WTC11 (cell line): Measurements from ENCODE around the gene METTL15. TPM values are rescaled to one million over a fixed set of nuclear protein-coding genes. Genes with fewer than 3 reads are reported as not detected.

ENCODE experiments used
- ATAC-seq: fragments of 200-7000 bp; cut with Tn5 transposase; 2 replicates; pipeline ENCODE4 v1.10.0; 2021; ENCODE audit warnings: mild to moderate bottlenecking, moderate library complexity
- CTCF ChIA-PET: fragments of 300-600 bp; sonication (Branson Sonifier 250); formaldehyde crosslinking; loops from one replicate; lab custom pipeline; 2021; ENCODE audit warnings: antibody characterized with exemption; lab: Charles Lee
- POLR2A ChIA-PET: fragments of 350-600 bp; sonication (Branson Sonifier 250); formaldehyde crosslinking; loops from one replicate; lab custom pipeline; 2021; ENCODE audit warnings: antibody characterized with exemption; lab: Charles Lee
- DNase-seq: peaks from one replicate; pipeline ENCODE4 v3.0.0; 2021; ENCODE audit warnings: low spot score
- H3K27ac Mint-ChIP-seq: 2 replicates; pipeline ENCODE4 v1.8.0; 2021; ENCODE audit warnings: mixed read lengths
- H3K27me3 Mint-ChIP-seq: 2 replicates; pipeline ENCODE4 v1.8.0; 2021; ENCODE audit warnings: low read depth, mild to moderate bottlenecking, moderate library complexity, mixed read lengths
- H3K36me3 Mint-ChIP-seq: 2 replicates; pipeline ENCODE4 v1.8.0; 2021; ENCODE audit warnings: mixed read lengths
- H3K4me1 Mint-ChIP-seq: 2 replicates; pipeline ENCODE4 v1.8.0; 2022; ENCODE audit warnings: mixed read lengths
- H3K4me3 Mint-ChIP-seq: 2 replicates; pipeline ENCODE4 v1.8.0; 2021; ENCODE audit warnings: mild to moderate bottlenecking, moderate library complexity, mixed read lengths
- H3K9me3 Mint-ChIP-seq: 2 replicates; pipeline ENCODE4 v1.8.0; 2021; ENCODE audit warnings: mixed read lengths
- ATF1 ChIP-seq: sonication (generic); formaldehyde crosslinking; IDR thresholded peaks from 2 replicates; pipeline ENCODE4 v1.8.1; 2023; ENCODE audit warnings: mild to moderate bottlenecking, moderate library complexity, missing genetic modification reagents
- CBFB ChIP-seq: sonication (generic); formaldehyde crosslinking; IDR thresholded peaks from 2 replicates; pipeline ENCODE4 v1.8.1; 2022; ENCODE audit warnings: mild to moderate bottlenecking, low read depth, missing genetic modification reagents
- CDX4 ChIP-seq: fragments of 250-450 bp; sonication (Bioruptor Pico); IDR thresholded peaks from 2 replicates; pipeline ENCODE4 v1.9.0; 2021; ENCODE audit warnings: moderate library complexity, mild to moderate bottlenecking, inconsistent platforms, borderline replicate concordance
- CTCF ChIP-seq: fragments of 200-600 bp; IDR thresholded peaks from 2 replicates; pipeline ENCODE4 v1.8.0; 2022; ENCODE audit warnings: antibody characterized with exemption
- ELF4 ChIP-seq: sonication (generic); formaldehyde crosslinking; IDR thresholded peaks from 2 replicates; pipeline ENCODE4 v1.8.1; 2022; ENCODE audit warnings: low read depth, mild to moderate bottlenecking, moderate library complexity, missing genetic modification reagents
- FOXJ3 ChIP-seq: sonication (generic); formaldehyde crosslinking; IDR thresholded peaks from 2 replicates; pipeline ENCODE4 v1.9.0; 2021; ENCODE audit warnings: missing genetic modification reagents, mild to moderate bottlenecking, borderline replicate concordance
- FOXP4 ChIP-seq: sonication (generic); formaldehyde crosslinking; IDR thresholded peaks from 2 replicates; pipeline ENCODE4 v1.8.0; 2022; ENCODE audit warnings: mild to moderate bottlenecking, missing genetic modification reagents
- HMGXB4 ChIP-seq: sonication (generic); formaldehyde crosslinking; IDR thresholded peaks from 2 replicates; pipeline ENCODE4 v1.8.1; 2023; ENCODE audit warnings: mild to moderate bottlenecking, moderate library complexity, missing genetic modification reagents
- KAT7 ChIP-seq: sonication (generic); formaldehyde crosslinking; IDR thresholded peaks from 2 replicates; pipeline ENCODE4 v1.8.1; 2023; ENCODE audit warnings: missing genetic modification reagents, mild to moderate bottlenecking, borderline replicate concordance
- MLX ChIP-seq: sonication (generic); formaldehyde crosslinking; IDR thresholded peaks from 2 replicates; pipeline ENCODE4 v1.8.1; 2023; ENCODE audit warnings: mild to moderate bottlenecking, missing genetic modification reagents, moderate library complexity
- NR1H2 ChIP-seq: sonication (generic); formaldehyde crosslinking; IDR thresholded peaks from 2 replicates; pipeline ENCODE4 v1.9.0; 2021; ENCODE audit warnings: mild to moderate bottlenecking, moderate library complexity, missing genetic modification reagents
- NR2C2 ChIP-seq: sonication (generic); formaldehyde crosslinking; IDR thresholded peaks from 2 replicates; pipeline ENCODE4 v1.8.0; 2022; ENCODE audit warnings: mild to moderate bottlenecking, missing genetic modification reagents
- PRDM15 ChIP-seq: sonication (generic); formaldehyde crosslinking; IDR thresholded peaks from 2 replicates; pipeline ENCODE4 v1.8.0; 2022; ENCODE audit warnings: missing genetic modification reagents
- PREB ChIP-seq: sonication (generic); formaldehyde crosslinking; IDR thresholded peaks from 2 replicates; pipeline ENCODE4 v1.8.1; 2022; ENCODE audit warnings: mild to moderate bottlenecking, missing genetic modification reagents, moderate library complexity, borderline replicate concordance
- PRRX2 ChIP-seq: fragments of 250-450 bp; sonication (Bioruptor Pico); IDR thresholded peaks from 2 replicates; pipeline ENCODE4 v1.8.0; 2021; ENCODE audit warnings: mild to moderate bottlenecking
- TEAD4 ChIP-seq: sonication (generic); formaldehyde crosslinking; IDR thresholded peaks from 2 replicates; pipeline ENCODE4 v1.8.0; 2022; ENCODE audit warnings: mild to moderate bottlenecking, missing genetic modification reagents
- ZNF121 ChIP-seq: sonication (generic); formaldehyde crosslinking; IDR thresholded peaks from 2 replicates; pipeline ENCODE4 v1.8.0; 2023; ENCODE audit warnings: missing genetic modification reagents
- ZNF396 ChIP-seq: fragments of 250-450 bp; sonication (Bioruptor Pico); IDR thresholded peaks from 2 replicates; pipeline ENCODE4 v1.8.0; 2021; ENCODE audit warnings: mild to moderate bottlenecking, moderate library complexity, borderline replicate concordance
- total RNA-seq: library from RNA; stranded (reverse); gene quantifications from 3 replicates; pipeline ENCODE4 v1.2.3, GENCODE V29; 2021

The METTL15 gene
- total RNA-seq, 1 experiment from 2014 or later, result 13.2 TPM

- TF ChIP-seq ZNF121 (CRISPR knock-in tag), result no peak
Measured at GRCh38 chr11:28176351-28176750, 68.2 kb downstream of the METTL15 start (continued).

- TF ChIP-seq PRRX2 (CRISPR knock-in tag) (no peak), KAT7 (CRISPR knock-in tag) (no peak), CTCF (no peak), TEAD4 (no peak), FOXP4 (CRISPR knock-in tag) (no peak), MLX (CRISPR knock-in tag) (no peak), NR1H2 (no peak), PRDM15 (no peak), PREB (no peak), ATF1 (no peak), CDX4 (CRISPR knock-in tag) (no peak), ELF4 (CRISPR knock-in tag) (no peak), HMGXB4 (no peak), ZNF396 (no peak), FOXJ3 (CRISPR knock-in tag) (no peak), CBFB (CRISPR knock-in tag) (no peak), NR2C2 (CRISPR knock-in tag) (no peak)
- TF ChIP-seq, all 79 proteins: peak for 0
- Mint-ChIP-seq H3K9me3 (0 out of 2 replicates have a peak, but pooled peaks cover 3% of the 10 kb centered on the region), H3K27me3 (no peaks in the 10 kb centered on the region), H3K36me3 (no peaks in the 10 kb centered on the region), H3K27ac (no peak overlapping the region), H3K4me1 (no peaks in the 10 kb centered on the region), H3K4me3 (no peak overlapping the region)
- ChIA-PET POLR2A (no interaction called here), CTCF (no interaction called here)
- DNase-seq (no peak), ATAC-seq (no peak)
Measured at GRCh38 chr11:28195449-28195848, 87.3 kb downstream of the METTL15 start.
